Suprapubic skin (tissue), 4 donors: Measurements from ENCODE around the gene FOXK1. TPM values are rescaled to one million over a fixed set of nuclear protein-coding genes. Genes with fewer than 3 reads are reported as not detected.

Source experiments
- DNase-seq, 2 donors: peaks; one replicate each; pipeline ENCODE4 v3.0.0-alpha.2; 2019; ENCODE audit warnings: low spot score in 2 of 2
- H3K27ac ChIP-seq: fragments of 200-600 bp; sonication (generic); one replicate; pipeline ENCODE4 v1.5.1; 2019
- H3K27me3 ChIP-seq: fragments of 200-600 bp; sonication (generic); one replicate; pipeline ENCODE4 v1.5.1; 2019
- H3K36me3 ChIP-seq: fragments of 200-600 bp; sonication (generic); one replicate; pipeline ENCODE4 v1.5.1; 2019
- H3K4me1 ChIP-seq: fragments of 200-600 bp; sonication (generic); one replicate; pipeline ENCODE4 v1.5.1; 2019
- H3K4me3 ChIP-seq: fragments of 200-600 bp; sonication (generic); one replicate; pipeline ENCODE4 v1.5.1; 2019; ENCODE audit warnings: mild to moderate bottlenecking
- H3K9me3 ChIP-seq: fragments of 200-600 bp; sonication (generic); one replicate; pipeline ENCODE4 v1.5.1; 2019
- EP300 ChIP-seq: sonication (generic); formaldehyde crosslinking; IDR thresholded peaks from one replicate; pipeline ENCODE4 v1.6.1; 2017; ENCODE audit warnings: antibody characterized with exemption
- POLR2A ChIP-seq, 2 donors: fragments of 450-650 bp; IDR thresholded peaks; one replicate each; pipeline ENCODE4 v1.6.1; 2017; ENCODE audit warnings: antibody characterized with exemption in 2 of 2, mild to moderate bottlenecking in 2 of 2, moderate library complexity in 2 of 2
- POLR2AphosphoS5 ChIP-seq, 3 donors: sonication (generic); formaldehyde crosslinking; IDR thresholded peaks; one replicate each; pipeline ENCODE4 v1.6.1; 2017; ENCODE audit warnings: antibody characterized with exemption in 3 of 3
- WGBS: methylation state at CpG from one replicate; pipeline ENCODE4 v1.1.5; 2018; 5-methylcytosine and 5-hydroxymethylcytosine counted together
- total RNA-seq, 4 donors: library from RNA; depleted of rRNA; stranded (reverse); fragments of >200 nt; gene quantifications; one replicate each; pipeline ENCODE4 v1.1.0, GENCODE V29; 2016
- TF ChIP-seq, protein P1 (sequence below), 2 donors: fragments of 200-600 bp in 1 of 2; fragments of 450-650 bp in 1 of 2; sonication (generic) in 1 of 2; IDR thresholded peaks; one replicate each; pipeline ENCODE4 v1.5.1; 2016 to 2019; ENCODE audit warnings: antibody characterized with exemption in 2 of 2, mild to moderate bottlenecking in 1 of 2, moderate library complexity in 1 of 2

Gene FOXK1
- total RNA-seq, 4 donors from 2014 or later: 37.5 to 68.5 (median 46.6) TPM

GRCh38 chr7:4786015-4786414 lies 103.9 kb downstream of the FOXK1 start:
- H3K27ac ChIP-seq: no peak overlapping the region
- H3K27me3 ChIP-seq: no peaks in the 10 kb centered on the region
- DNase-seq: no peak
- peaks cover 14% of the 10 kb centered on the region for H3K4me1 ChIP-seq
- WGBS: 92% methylated on average over 10 of the region's 17 CpGs
- no peak overlapping the region for H3K4me3 ChIP-seq
- TF ChIP-seq, protein P1, sequence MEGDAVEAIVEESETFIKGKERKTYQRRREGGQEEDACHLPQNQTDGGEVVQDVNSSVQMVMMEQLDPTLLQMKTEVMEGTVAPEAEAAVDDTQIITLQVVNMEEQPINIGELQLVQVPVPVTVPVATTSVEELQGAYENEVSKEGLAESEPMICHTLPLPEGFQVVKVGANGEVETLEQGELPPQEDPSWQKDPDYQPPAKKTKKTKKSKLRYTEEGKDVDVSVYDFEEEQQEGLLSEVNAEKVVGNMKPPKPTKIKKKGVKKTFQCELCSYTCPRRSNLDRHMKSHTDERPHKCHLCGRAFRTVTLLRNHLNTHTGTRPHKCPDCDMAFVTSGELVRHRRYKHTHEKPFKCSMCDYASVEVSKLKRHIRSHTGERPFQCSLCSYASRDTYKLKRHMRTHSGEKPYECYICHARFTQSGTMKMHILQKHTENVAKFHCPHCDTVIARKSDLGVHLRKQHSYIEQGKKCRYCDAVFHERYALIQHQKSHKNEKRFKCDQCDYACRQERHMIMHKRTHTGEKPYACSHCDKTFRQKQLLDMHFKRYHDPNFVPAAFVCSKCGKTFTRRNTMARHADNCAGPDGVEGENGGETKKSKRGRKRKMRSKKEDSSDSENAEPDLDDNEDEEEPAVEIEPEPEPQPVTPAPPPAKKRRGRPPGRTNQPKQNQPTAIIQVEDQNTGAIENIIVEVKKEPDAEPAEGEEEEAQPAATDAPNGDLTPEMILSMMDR (IDR thresholded peaks at IDR 0.05): no peak
- no peak for TF ChIP-seq POLR2AphosphoS5 (IDR thresholded peaks at IDR 0.05)
- TF ChIP-seq EP300: no peak
- no peak for TF ChIP-seq POLR2A (IDR thresholded peaks at IDR 0.05)
- H3K9me3 ChIP-seq: no peaks in the 10 kb centered on the region
- peaks cover 99% of the 10 kb centered on the region for H3K36me3 ChIP-seq

DNA sequence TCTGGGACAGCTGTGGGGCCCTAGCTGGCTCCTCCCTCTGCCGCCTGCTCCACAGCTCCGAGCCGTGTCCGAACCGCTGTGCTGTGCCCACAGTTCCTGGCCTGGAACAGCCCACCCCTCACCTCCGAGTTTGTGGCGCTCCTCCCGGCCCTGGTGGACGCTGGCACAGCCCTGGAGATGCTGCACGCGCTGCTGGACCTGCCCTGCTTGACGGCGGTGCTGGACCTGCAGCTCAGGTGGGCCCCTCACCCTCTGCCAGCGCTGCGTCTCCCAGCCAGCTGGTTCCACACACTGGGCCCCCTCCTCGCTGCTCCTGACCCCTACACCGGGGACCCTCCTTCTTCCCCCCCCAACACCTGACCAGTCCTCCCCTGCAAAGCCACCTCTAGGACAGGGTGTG lies 105.4 kb downstream of the FOXK1 start:
- 89% methylated on average over 9 of the region's 17 CpGs for WGBS

GRCh38 chr7:4787947-4788626 lies 106.0 kb downstream of the FOXK1 start:
- H3K4me1 ChIP-seq: peaks cover 21% of the 10 kb centered on the region
- WGBS: 21% methylated on average over 3 of the region's 23 CpGs
- no peak overlapping the region for H3K4me3 ChIP-seq
- DNase-seq: no peak
- H3K27ac ChIP-seq: no peak overlapping the region
- peaks cover 91% of the 10 kb centered on the region for H3K36me3 ChIP-seq
- TF ChIP-seq POLR2AphosphoS5 (IDR thresholded peaks at IDR 0.05) (no peak), EP300 (no peak), POLR2A (IDR thresholded peaks at IDR 0.05) (no peak)
- TF ChIP-seq, protein P1 (IDR thresholded peaks at IDR 0.05): no peak
- no peaks in the 10 kb centered on the region for H3K9me3 ChIP-seq
- H3K27me3 ChIP-seq: no peaks in the 10 kb centered on the region

More for the DNA sequence above, 105.4 kb downstream of the FOXK1 start:
- DNase-seq: no peak
- peaks cover 19% of the 10 kb centered on the region for H3K4me1 ChIP-seq
- H3K27me3 ChIP-seq: no peaks in the 10 kb centered on the region
- TF ChIP-seq, protein P1 (IDR thresholded peaks at IDR 0.05): no peak
- TF ChIP-seq EP300 (no peak), POLR2AphosphoS5 (IDR thresholded peaks at IDR 0.05) (no peak)
- no peaks in the 10 kb centered on the region for H3K9me3 ChIP-seq
- H3K27ac ChIP-seq: no peak overlapping the region
- H3K4me3 ChIP-seq: no peak overlapping the region
- H3K36me3 ChIP-seq: peaks cover 97% of the 10 kb centered on the region

DNA sequence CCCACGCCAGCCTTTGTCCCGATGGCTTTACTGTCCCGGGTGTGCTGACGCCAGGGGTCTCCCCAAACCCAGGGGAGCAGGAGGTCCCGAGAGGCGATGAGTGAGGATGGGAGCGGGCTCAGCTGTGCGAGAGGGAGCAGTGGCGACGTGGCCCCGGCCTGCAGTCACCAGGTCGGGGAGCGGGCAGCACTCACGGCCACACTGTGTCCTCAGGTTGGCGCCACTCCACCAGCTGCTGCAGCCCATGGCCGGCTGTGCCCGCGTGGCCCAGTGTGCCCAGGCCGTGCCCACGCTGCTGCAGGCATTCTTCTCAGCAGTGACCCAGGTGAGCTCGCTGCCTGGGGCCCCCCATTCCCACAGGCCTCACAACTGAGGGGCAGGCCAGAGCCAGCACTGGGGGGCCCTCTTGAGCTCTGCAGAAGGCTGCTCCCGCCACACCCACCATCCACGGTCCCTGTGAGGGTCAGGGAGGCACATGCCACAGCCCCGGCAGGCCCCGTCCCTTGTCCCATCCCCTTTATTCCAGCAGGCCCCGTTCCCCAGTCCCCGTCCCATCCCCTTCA lies 106.6 kb downstream of the FOXK1 start:
- peaks cover 85% of the 10 kb centered on the region for H3K36me3 ChIP-seq

More for the DNA sequence above, 106.6 kb downstream of the FOXK1 start:
- Histone ChIP-seq H3K9me3 (no peaks in the 10 kb centered on the region), H3K4me3 (no peak overlapping the region), H3K4me1 (peaks cover 20% of the 10 kb centered on the region), H3K27me3 (no peaks in the 10 kb centered on the region), H3K27ac (no peak overlapping the region)
- no peak for TF ChIP-seq POLR2A (IDR thresholded peaks at IDR 0.05)
- TF ChIP-seq EP300: no peak
- no peak for TF ChIP-seq POLR2AphosphoS5 (IDR thresholded peaks at IDR 0.05)
- TF ChIP-seq, protein P1 (IDR thresholded peaks at IDR 0.05): no peak
- no peak for DNase-seq
- 94% methylated on average over 6 of the region's 27 CpGs for WGBS
